HEK293T (cell line): ENCODE measurements around the gene COX7B2.

Experiments
- BHLHE40 ChIP-seq: fragments of 450-650 bp; IDR thresholded peaks from 2 replicates; pipeline ENCODE4 v1.6.1; 2016; ENCODE audit warnings: mild to moderate bottlenecking, moderate library complexity, borderline replicate concordance
- ELF4 ChIP-seq: fragments of 450-650 bp; IDR thresholded peaks from 2 replicates; pipeline ENCODE4 v1.6.1; 2017; ENCODE audit warnings: antibody characterized with exemption
- NFRKB ChIP-seq: fragments of 450-650 bp; IDR thresholded peaks from 2 replicates; pipeline ENCODE4 v1.6.1; 2016; ENCODE audit warnings: mild to moderate bottlenecking, moderate library complexity
- SUZ12 ChIP-seq: fragments of 450-650 bp; IDR thresholded peaks from 2 replicates; pipeline ENCODE4 v1.6.1; 2016; ENCODE audit warnings: mild to moderate bottlenecking

DNA sequence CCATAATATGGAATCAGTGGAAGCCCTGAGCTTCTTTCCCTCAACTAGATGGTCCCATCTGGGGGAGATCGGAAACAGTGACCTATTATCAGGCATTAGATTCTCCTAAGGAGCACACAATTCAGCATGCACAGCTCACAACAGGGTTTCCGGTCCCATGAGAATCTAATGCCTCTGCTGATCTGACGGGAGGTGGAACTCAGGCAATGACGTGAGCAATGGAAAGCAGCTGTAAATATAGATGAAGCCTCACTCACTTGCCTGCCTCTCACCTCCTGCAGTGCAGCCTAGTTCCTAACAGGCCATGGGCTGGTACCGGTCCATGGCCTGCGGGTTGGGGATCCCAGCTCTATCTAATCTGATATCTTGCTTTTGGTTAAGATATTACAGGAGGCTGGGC is 88.9 kb downstream of the COX7B2 start:
- no peak for TF ChIP-seq ELF4
- TF ChIP-seq NFRKB = no peak
- no peak for TF ChIP-seq SUZ12
- no peak for TF ChIP-seq BHLHE40
